HG03139 (cell line): ENCODE measurements around the gene RETSAT.
"Not testable (repeated sequence)": the region's sequence is repeated elsewhere in the genome, so short reads cannot be mapped to it uniquely, and the experiment has no call there.

Source experiments
- ATAC-seq: cut with Tn5 transposase; IDR thresholded peaks from one replicate; pipeline ENCODE4 v1.9.1; 2021; ENCODE audit not compliant: unreplicated experiment

RETSAT gene

GRCh38 chr2:85354286-85355072 lies at the start of gene RETSAT, which contains the start of gene ELMOD3:
TSS of gene RETSAT (minus strand) at chr2:85354528. CDS start at chr2:85354507, 21 bp downstream.
TSS of gene ELMOD3 (plus strand) at chr2:85354769. CDS start at chr2:85357199, 2,430 bp downstream.
- ATAC-seq: peak; percentile 94

- ATAC-seq: no peak
Observed at GRCh38 chr2:85401844-85402243, 47.5 kb upstream of the RETSAT start.

- ATAC-seq: no peak
Observed at GRCh38 chr2:85401464-85401805, 47.1 kb upstream of the RETSAT start.

GRCh38 chr2:85400541-85401463 lies 46.5 kb upstream of the RETSAT start:
- ATAC-seq: no peak

GRCh38 chr2:85400023-85400422 lies 45.7 kb upstream of the RETSAT start:
- ATAC-seq: no peak

- no peak for ATAC-seq
Observed at GRCh38 chr2:85399183-85399455, 44.8 kb upstream of the RETSAT start.

GRCh38 chr2:85398426-85399182 lies 44.3 kb upstream of the RETSAT start:
- ATAC-seq: no peak

GRCh38 chr2:85397925-85398331 lies 43.6 kb upstream of the RETSAT start:
- ATAC-seq: no peak

GRCh38 chr2:85396531-85397470 lies 42.5 kb upstream of the RETSAT start:
- ATAC-seq: no peak

GRCh38 chr2:85395912-85396475 lies 41.7 kb upstream of the RETSAT start:
- ATAC-seq: no peak

GRCh38 chr2:85394976-85395375 lies 40.6 kb upstream of the RETSAT start:
- ATAC-seq: no peak

GRCh38 chr2:85394261-85394681 lies 39.9 kb upstream of the RETSAT start:
- ATAC-seq: no peak

- ATAC-seq: no peak
Observed at GRCh38 chr2:85393836-85394235, 39.5 kb upstream of the RETSAT start.

GRCh38 chr2:85390941-85391669 lies 36.8 kb upstream of the RETSAT start:
- ATAC-seq: no peak

GRCh38 chr2:85388878-85389538 lies 34.7 kb upstream of the RETSAT start:
- ATAC-seq: no peak

- ATAC-seq: no peak
Observed at GRCh38 chr2:85387754-85388153, 33.4 kb upstream of the RETSAT start.

GRCh38 chr2:85385746-85386145 lies 31.4 kb upstream of the RETSAT start:
- no peak for ATAC-seq

GRCh38 chr2:85383850-85384249 lies 29.5 kb upstream of the RETSAT start:
- no peak for ATAC-seq

GRCh38 chr2:85383151-85383550 lies 28.8 kb upstream of the RETSAT start:
- ATAC-seq: not testable (repeated sequence)
